GM21528 (cell line): Measurements from ENCODE around the gene CCDC178.
"Not testable (repeated sequence)": the region's sequence is repeated elsewhere in the genome, so short reads cannot be mapped to it uniquely, and the experiment has no call there.

Source experiments
- ATAC-seq: cut with Tn5 transposase; IDR thresholded peaks from one replicate; pipeline ENCODE4 v1.9.1; 2021; ENCODE audit warnings: mild to moderate bottlenecking, moderate library complexity; ENCODE audit not compliant: unreplicated experiment, low FRiP score

CCDC178 gene

DNA sequence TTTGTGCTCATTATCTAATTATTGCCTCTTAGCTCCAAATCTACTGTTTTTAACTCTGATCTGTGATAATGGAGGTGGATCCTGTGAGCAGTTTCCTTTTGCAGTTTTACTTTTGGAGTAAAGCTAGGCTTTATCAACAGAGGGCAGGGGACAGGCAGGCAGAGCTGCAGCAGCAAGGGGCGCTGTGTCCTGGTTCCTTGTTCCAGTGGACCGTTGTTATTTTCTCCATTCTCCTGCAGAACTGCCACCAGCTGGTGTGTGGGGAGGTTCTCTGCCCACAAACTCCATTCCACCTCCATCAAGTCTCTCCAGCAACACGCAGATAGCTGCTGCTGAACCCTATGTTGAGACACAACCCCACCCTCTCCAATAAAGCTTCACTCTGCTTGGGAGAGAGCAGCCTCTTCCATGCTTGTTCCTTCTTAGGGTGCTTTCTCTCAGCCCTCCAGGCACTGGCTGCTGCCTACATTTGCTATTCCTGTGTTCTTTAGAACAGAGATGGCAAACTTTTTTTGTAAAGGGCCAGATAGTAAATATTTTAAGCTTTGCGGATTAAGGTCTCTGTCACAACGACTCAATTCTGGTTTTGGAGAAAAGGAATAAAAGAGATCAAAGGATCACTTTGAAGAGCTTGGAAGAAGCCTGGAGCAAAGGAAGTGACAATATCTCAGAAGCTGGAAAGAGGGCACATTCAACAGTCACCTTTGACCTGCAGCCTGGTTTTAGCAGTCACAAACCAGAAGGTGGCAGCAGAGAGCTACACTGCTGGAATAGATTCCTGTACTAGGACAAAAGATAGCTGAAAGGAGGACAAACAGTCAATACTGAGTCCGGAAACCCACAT, 208.8 kb downstream of the CCDC178 start:
- peak; percentile 97 for ATAC-seq

DNA sequence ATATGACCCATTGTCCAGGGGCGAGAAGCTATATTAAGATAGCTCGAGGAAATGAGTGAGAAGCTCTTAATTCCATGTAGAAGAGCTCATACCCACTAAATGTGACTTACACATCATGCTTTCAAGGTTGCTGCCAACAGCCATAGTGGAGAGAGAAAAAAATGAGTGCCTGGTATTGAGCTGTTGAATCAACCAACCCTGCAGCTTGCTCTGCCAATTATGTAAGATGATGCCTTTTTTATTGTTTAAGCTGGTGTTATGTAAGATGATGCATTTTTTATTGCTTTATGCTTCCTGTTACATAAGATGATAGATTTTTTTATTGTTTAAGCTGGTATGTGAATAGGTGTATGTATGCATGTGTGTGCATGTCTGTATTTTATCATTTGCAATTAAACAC, 228.2 kb downstream of the CCDC178 start:
- ATAC-seq: no peak

GRCh38 chr18:33210575-33211189, 229.8 kb downstream of the CCDC178 start:
- no peak for ATAC-seq

DNA sequence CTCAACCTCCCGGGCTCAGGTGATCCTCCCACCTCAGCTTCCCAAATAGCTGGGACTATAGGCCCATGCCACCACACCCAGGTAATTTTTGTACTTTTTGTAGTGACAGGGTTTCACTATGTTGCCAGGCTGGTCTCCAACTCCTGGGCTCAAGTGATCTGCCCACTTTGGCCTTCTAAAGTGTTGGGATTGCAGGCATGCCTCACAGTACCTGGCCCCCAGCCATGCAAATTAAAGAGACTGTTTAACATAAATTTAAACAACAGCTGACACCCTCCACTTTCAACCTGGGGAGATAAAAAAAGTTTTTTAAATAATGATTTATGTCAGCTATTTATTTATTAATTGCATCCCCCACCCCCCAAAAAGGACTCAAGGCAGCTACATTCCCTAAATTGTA, 234.7 kb downstream of the CCDC178 start:
- ATAC-seq: no peak

GRCh38 chr18:33201509-33201926, 239.0 kb downstream of the CCDC178 start:
- no peak for ATAC-seq

GRCh38 chr18:33195795-33196194, 244.7 kb downstream of the CCDC178 start:
- no peak for ATAC-seq

- no peak for ATAC-seq
Measured at GRCh38 chr18:33194793-33195192, 245.7 kb downstream of the CCDC178 start.

GRCh38 chr18:33184958-33185357, 255.6 kb downstream of the CCDC178 start:
- no peak for ATAC-seq

DNA sequence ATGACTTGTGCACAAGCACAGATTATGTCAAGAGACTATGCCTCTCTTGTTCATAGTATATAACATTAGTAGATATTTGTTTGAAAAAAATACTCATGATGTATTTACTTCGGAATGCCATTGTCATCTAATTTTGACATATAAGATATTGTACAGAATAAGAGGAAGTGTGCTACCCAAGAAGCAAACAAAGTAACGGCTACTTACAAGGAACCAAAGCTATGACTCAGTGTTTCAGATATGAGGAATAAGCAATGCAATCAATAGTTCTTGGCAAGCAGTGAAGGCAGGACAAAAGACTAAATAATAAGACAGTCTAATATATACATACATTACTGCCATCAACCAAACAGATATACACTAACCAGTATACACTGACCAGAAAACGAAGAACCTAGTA, 256.3 kb downstream of the CCDC178 start:
- ATAC-seq: no peak

- ATAC-seq: no peak
Measured at GRCh38 chr18:33183136-33183535, 257.4 kb downstream of the CCDC178 start.

DNA sequence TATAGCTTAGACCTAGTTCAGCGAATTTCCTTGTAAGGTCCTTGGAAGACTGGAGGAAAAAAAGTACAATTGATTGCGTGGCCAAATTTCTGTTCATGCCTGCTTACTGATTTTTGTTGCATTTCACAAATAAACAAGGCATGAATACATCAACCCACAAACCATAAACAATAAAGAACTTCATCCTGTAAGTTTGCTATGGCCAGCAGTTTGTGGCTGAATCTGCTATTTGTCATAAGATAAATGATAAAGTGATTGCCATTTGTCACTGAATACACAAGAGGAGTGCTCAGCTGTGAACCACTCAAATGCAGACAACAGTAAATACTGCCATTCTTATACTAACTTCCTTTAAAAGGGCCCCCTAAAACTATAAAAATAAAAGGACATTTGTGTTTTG, 259.5 kb downstream of the CCDC178 start:
- no peak for ATAC-seq

- ATAC-seq: no peak
Measured at GRCh38 chr18:33169218-33169617, 271.3 kb downstream of the CCDC178 start.

GRCh38 chr18:33164121-33164520, 276.4 kb downstream of the CCDC178 start:
- ATAC-seq: not testable (repeated sequence)

GRCh38 chr18:33161131-33161530, 279.4 kb downstream of the CCDC178 start:
- ATAC-seq: no peak

GRCh38 chr18:33159151-33159550, 281.4 kb downstream of the CCDC178 start:
- ATAC-seq: no peak

GRCh38 chr18:33157893-33158292, 282.6 kb downstream of the CCDC178 start:
- ATAC-seq: no peak

GRCh38 chr18:33156906-33157470, 283.5 kb downstream of the CCDC178 start:
- ATAC-seq: no peak

DNA sequence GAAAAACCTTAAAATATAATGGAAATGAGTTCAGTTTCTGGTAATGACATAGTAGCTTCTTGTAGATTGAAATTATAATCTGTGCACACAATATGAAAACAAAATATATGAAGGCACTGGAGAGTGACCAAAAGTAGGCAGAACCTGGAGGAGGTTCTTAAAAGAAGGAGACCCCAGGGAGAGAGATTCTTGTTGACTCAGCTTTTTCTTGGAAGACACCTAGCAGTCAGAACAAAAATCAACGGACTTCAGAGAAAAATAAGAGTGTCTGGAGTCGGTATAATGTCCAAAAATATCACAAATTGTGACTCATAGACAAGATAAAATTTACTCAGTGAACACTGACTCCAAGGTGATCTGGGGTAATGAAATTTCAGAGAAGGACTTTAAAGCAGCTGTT, 286.5 kb downstream of the CCDC178 start:
- ATAC-seq: no peak

- no peak for ATAC-seq
Measured at GRCh38 chr18:33152376-33152775, 288.1 kb downstream of the CCDC178 start.

GRCh38 chr18:33147811-33148210, 292.7 kb downstream of the CCDC178 start:
- not testable (repeated sequence) for ATAC-seq

- ATAC-seq: no peak
Measured at GRCh38 chr18:33146014-33146413, 294.5 kb downstream of the CCDC178 start.
